Astrocyte (in vitro differentiated cells and primary cell): ENCODE results near the gene CACNG6. TPM values are rescaled to one million over a fixed set of nuclear protein-coding genes. Genes with fewer than 3 reads are reported as not detected.
A peak's percentile ranks its signal among the peaks of the same experiment; 100 is the strongest.

ENCODE experiments used
- DNase-seq: peaks from one replicate; pipeline ENCODE4 v3.0.0-alpha.2; 2010; ENCODE audit warnings: low read depth
- FAIRE-seq: peaks from 2 replicates; lab custom pipeline; 2011; peaks lifted over from hg19 to GRCh38; lab: Jason Lieb, UNC
- H2AFZ ChIP-seq: 2 replicates; pipeline ENCODE4 v1.6.0; 2012; ENCODE audit warnings: low read depth, low read length, inconsistent platforms
- H3K27ac ChIP-seq: 2 replicates; pipeline ENCODE4 v1.5.1; 2011; ENCODE audit warnings: low read depth, low read length, inconsistent platforms
- H3K27me3 ChIP-seq: 2 replicates; pipeline ENCODE4 v1.6.0; 2011; ENCODE audit warnings: low read length, inconsistent platforms; ENCODE audit not compliant: insufficient read depth
- H3K36me3 ChIP-seq: 2 replicates; pipeline ENCODE4 v1.5.1; 2011; ENCODE audit warnings: low read length, inconsistent platforms; ENCODE audit not compliant: insufficient read depth
- H3K4me1 ChIP-seq: 2 replicates; pipeline ENCODE4 v1.5.1; 2011; ENCODE audit warnings: low read length, inconsistent platforms; ENCODE audit not compliant: insufficient read depth
- H3K4me2 ChIP-seq: 2 replicates; pipeline ENCODE4 v1.6.0; 2012; ENCODE audit warnings: low read length, inconsistent platforms
- H3K4me3 ChIP-seq: 2 replicates; pipeline ENCODE4 v1.5.1; 2011; ENCODE audit warnings: low read depth, mild to moderate bottlenecking, low read length, inconsistent platforms; ENCODE audit not compliant: insufficient read depth
- H3K79me2 ChIP-seq: 2 replicates; pipeline ENCODE4 v1.6.0; 2012; ENCODE audit warnings: mild to moderate bottlenecking, low read length, inconsistent platforms; ENCODE audit not compliant: insufficient read depth
- H3K9ac ChIP-seq: 2 replicates; pipeline ENCODE4 v1.6.0; 2012; ENCODE audit warnings: mild to moderate bottlenecking, low read length, inconsistent platforms
- H3K9me3 ChIP-seq: 2 replicates; pipeline ENCODE4 v1.5.1; 2012; ENCODE audit warnings: low read depth, mild to moderate bottlenecking, low read length, inconsistent platforms; ENCODE audit not compliant: insufficient read depth
- H4K20me1 ChIP-seq: 2 replicates; pipeline ENCODE4 v1.6.0; 2012; ENCODE audit warnings: low read length, inconsistent platforms; ENCODE audit not compliant: insufficient read depth
- H3K27ac Mint-ChIP-seq: one replicate; pipeline ENCODE4 v1.8.0; 2021; ENCODE audit warnings: mild to moderate bottlenecking, mixed read lengths; ENCODE audit not compliant: unreplicated experiment
- H3K27me3 Mint-ChIP-seq: one replicate; pipeline ENCODE4 v1.8.0; 2021; ENCODE audit warnings: low read depth, mixed read lengths; ENCODE audit not compliant: unreplicated experiment
- H3K36me3 Mint-ChIP-seq: one replicate; pipeline ENCODE4 v1.8.0; 2021; ENCODE audit warnings: low read depth, mixed read lengths; ENCODE audit not compliant: unreplicated experiment
- H3K4me1 Mint-ChIP-seq: one replicate; pipeline ENCODE4 v1.8.0; 2021; ENCODE audit warnings: low read depth, mixed read lengths; ENCODE audit not compliant: unreplicated experiment
- H3K4me3 Mint-ChIP-seq: one replicate; pipeline ENCODE4 v1.8.0; 2021; ENCODE audit warnings: mild to moderate bottlenecking, moderate library complexity, mixed read lengths; ENCODE audit not compliant: unreplicated experiment
- H3K9me3 Mint-ChIP-seq: one replicate; pipeline ENCODE4 v1.8.0; 2021; ENCODE audit warnings: mild to moderate bottlenecking, mixed read lengths; ENCODE audit not compliant: unreplicated experiment
- EZH2 ChIP-seq: IDR thresholded peaks from 2 replicates; pipeline ENCODE4 v1.6.1; 2012; ENCODE audit warnings: mild to moderate bottlenecking, low read length, inconsistent platforms; ENCODE audit not compliant: insufficient read depth
- total RNA-seq: library from RNA; stranded (reverse); gene quantifications from 2 replicates; pipeline ENCODE4 v1.2.1, GENCODE V29; 2021
- TF ChIP-seq, protein P1 (sequence below): IDR thresholded peaks from 2 replicates; pipeline ENCODE4 v1.5.1; 2011; ENCODE audit warnings: low read depth, mild to moderate bottlenecking, inconsistent platforms, low read length, moderate library complexity; ENCODE audit not compliant: insufficient read depth

The CACNG6 gene
- total RNA-seq, 1 donor from 2014 or later = 0.20 TPM

GRCh38 chr19:53957448-53958167 is 33.8 kb upstream of the CACNG6 start:
- no peak overlapping the region for H3K9ac ChIP-seq
- no peak overlapping the region for H2AFZ ChIP-seq
- no peaks in the 10 kb centered on the region for H3K79me2 ChIP-seq
- Mint-ChIP-seq H3K36me3 (peaks cover 2% of the 10 kb centered on the region), H3K9me3 (no peaks in the 10 kb centered on the region), H3K27me3 (peaks cover 37% of the 10 kb centered on the region), H3K4me1 (peaks cover 13% of the 10 kb centered on the region), H3K4me3 (peak overlapping the region; percentile 35), H3K27ac (no peak overlapping the region)
- no peaks in the 10 kb centered on the region for H3K4me1 ChIP-seq
- H3K36me3 ChIP-seq = no peaks in the 10 kb centered on the region
- H3K27ac ChIP-seq = no peak overlapping the region
- H3K9me3 ChIP-seq = no peaks in the 10 kb centered on the region
- H3K27me3 ChIP-seq = peaks cover 31% of the 10 kb centered on the region
- no peak overlapping the region for H3K4me3 ChIP-seq
- DNase-seq (no peak), FAIRE-seq (no peak)
- no peak overlapping the region for H3K4me2 ChIP-seq
- no peaks in the 10 kb centered on the region for H4K20me1 ChIP-seq
- no peak for TF ChIP-seq EZH2
- TF ChIP-seq, protein P1, sequence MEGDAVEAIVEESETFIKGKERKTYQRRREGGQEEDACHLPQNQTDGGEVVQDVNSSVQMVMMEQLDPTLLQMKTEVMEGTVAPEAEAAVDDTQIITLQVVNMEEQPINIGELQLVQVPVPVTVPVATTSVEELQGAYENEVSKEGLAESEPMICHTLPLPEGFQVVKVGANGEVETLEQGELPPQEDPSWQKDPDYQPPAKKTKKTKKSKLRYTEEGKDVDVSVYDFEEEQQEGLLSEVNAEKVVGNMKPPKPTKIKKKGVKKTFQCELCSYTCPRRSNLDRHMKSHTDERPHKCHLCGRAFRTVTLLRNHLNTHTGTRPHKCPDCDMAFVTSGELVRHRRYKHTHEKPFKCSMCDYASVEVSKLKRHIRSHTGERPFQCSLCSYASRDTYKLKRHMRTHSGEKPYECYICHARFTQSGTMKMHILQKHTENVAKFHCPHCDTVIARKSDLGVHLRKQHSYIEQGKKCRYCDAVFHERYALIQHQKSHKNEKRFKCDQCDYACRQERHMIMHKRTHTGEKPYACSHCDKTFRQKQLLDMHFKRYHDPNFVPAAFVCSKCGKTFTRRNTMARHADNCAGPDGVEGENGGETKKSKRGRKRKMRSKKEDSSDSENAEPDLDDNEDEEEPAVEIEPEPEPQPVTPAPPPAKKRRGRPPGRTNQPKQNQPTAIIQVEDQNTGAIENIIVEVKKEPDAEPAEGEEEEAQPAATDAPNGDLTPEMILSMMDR = no peak

DNA sequence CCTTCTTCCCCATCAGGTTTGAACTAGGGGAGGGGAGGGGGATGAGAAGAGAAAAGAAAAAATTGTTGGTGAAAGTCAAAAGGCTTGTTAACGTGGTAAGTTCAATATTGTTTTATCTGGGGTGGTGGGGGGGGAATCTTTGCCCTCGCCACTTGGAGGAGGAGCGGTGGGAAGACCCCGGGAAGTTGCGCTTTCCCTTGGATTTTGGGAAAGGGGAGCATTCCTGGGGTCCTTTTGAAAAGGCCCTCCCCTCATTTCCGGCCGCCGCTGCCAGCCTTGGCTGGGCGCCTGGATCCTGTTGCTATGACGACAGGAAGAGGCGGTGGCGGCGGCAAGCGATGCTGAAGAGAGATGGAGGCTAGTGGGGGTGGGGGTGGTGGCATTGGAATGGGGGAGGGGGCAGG is 33.3 kb upstream of the CACNG6 start:
- TF ChIP-seq, protein P1 = no peak
- no peak for TF ChIP-seq EZH2
- Mint-ChIP-seq H3K27ac (no peak overlapping the region), H3K36me3 (peaks cover 2% of the 10 kb centered on the region), H3K27me3 (peaks cover 37% of the 10 kb centered on the region), H3K4me3 (no peak overlapping the region), H3K9me3 (no peaks in the 10 kb centered on the region), H3K4me1 (peaks cover 13% of the 10 kb centered on the region)
- no peak overlapping the region for H3K9ac ChIP-seq
- H3K79me2 ChIP-seq = no peaks in the 10 kb centered on the region
- DNase-seq (no peak), FAIRE-seq (no peak)
- H3K36me3 ChIP-seq = no peaks in the 10 kb centered on the region
- no peak overlapping the region for H3K4me2 ChIP-seq
- H3K4me1 ChIP-seq = no peaks in the 10 kb centered on the region
- no peak overlapping the region for H2AFZ ChIP-seq
- H4K20me1 ChIP-seq = no peaks in the 10 kb centered on the region
- H3K27me3 ChIP-seq = peaks cover 31% of the 10 kb centered on the region
- no peaks in the 10 kb centered on the region for H3K9me3 ChIP-seq
- no peak overlapping the region for H3K4me3 ChIP-seq
- H3K27ac ChIP-seq = no peak overlapping the region
